Hepatocyte (in vitro differentiated cells): Measurements from ENCODE around the gene LRRFIP1.

Source experiments
- EZH2 ChIP-seq: fragments of 200-600 bp; sonication (generic); IDR thresholded peaks from 2 replicates; pipeline ENCODE4 v1.6.1; 2016; ENCODE audit warnings: antibody characterized with exemption, mild to moderate bottlenecking, borderline replicate concordance
- EZH2phosphoT487 ChIP-seq: fragments of 200-600 bp; sonication (generic); IDR thresholded peaks from one replicate; pipeline ENCODE4 v1.6.1; 2018; ENCODE audit warnings: antibody characterized with exemption, mild to moderate bottlenecking, low read depth, moderate library complexity; ENCODE audit not compliant: unreplicated experiment, severe bottlenecking
- TF ChIP-seq, protein P1 (sequence below): fragments of 200-600 bp; sonication (generic); IDR thresholded peaks from 2 replicates; pipeline ENCODE4 v1.5.1; 2016; ENCODE audit warnings: antibody characterized with exemption, mild to moderate bottlenecking; ENCODE audit not compliant: poor library complexity

DNA sequence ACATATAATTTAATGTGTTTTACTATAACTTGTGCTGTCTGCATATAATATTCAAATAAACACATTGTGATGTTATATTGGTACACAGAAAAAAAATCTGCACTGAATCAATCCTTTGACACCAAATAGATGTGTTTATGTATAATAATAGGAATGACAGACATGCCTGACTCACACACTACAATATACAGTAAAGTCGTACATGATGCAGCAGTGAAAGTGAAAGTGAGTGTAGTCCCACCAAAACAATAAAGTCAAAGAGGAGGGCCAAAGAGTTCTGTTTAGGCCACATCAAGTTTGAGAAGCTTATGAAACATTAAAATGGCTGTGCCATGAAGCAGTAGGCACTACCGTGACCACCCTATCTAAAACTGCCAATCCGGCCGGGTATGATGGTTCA lies 163.0 kb downstream of the LRRFIP1 start:
- TF ChIP-seq, protein P1, sequence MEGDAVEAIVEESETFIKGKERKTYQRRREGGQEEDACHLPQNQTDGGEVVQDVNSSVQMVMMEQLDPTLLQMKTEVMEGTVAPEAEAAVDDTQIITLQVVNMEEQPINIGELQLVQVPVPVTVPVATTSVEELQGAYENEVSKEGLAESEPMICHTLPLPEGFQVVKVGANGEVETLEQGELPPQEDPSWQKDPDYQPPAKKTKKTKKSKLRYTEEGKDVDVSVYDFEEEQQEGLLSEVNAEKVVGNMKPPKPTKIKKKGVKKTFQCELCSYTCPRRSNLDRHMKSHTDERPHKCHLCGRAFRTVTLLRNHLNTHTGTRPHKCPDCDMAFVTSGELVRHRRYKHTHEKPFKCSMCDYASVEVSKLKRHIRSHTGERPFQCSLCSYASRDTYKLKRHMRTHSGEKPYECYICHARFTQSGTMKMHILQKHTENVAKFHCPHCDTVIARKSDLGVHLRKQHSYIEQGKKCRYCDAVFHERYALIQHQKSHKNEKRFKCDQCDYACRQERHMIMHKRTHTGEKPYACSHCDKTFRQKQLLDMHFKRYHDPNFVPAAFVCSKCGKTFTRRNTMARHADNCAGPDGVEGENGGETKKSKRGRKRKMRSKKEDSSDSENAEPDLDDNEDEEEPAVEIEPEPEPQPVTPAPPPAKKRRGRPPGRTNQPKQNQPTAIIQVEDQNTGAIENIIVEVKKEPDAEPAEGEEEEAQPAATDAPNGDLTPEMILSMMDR, result no peak
- TF ChIP-seq EZH2 (no peak), EZH2phosphoT487 (no peak)
